ENCODE results near the gene CFAP46. TPM values are rescaled to one million over a fixed set of nuclear protein-coding genes. Genes with fewer than 3 reads are reported as not detected.

The CFAP46 gene
- total and polyA plus RNA-seq, 9 of the 15 experiments (the other 6 are each of a cell fraction or from before 2014, with no cell fraction given), result not detected

DNA sequence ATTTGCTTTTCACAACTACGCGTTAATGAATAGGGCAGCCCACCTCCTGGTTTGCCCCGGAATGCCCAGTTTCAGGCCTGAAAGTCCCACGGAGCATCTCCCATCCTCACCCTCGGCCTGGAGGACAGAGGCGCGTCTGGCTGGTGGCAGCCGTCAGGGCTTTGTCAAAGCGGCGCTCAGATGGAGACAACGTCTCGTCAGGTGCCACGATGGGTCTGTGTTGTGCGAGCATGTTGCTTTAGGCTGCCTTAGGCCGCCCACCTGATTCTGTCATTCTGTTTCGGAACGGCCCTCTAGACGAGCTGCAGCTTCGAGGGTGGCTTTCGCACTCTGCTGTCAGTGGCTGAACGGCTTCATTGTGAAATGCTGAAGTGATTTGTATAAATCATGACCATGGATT, 39.4 kb upstream of the CFAP46 start (continued):
- TF ChIP-seq U2AF1 (optimal IDR thresholded peaks at IDR 0.05; ENCODE audit: low read depth, low read length), result no peak
- no peak for TF ChIP-seq ZNF696 (CRISPR knock-in tag; conservative IDR thresholded peaks at IDR 0.05)
- no peak for TF ChIP-seq ETV5 (CRISPR knock-in tag; IDR thresholded peaks at IDR 0.05; ENCODE audit: low read depth)

GRCh38 chr10:132981173-132981555, 38.8 kb upstream of the CFAP46 start:
- no peaks in the 10 kb centered on the region for H3K9me1 ChIP-seq (ENCODE audit: control insufficient read depth, insufficient read depth, low read length)
- H3K36me3 ChIP-seq (ENCODE audit: control insufficient read depth, insufficient read depth, low read length), result no peaks in the 10 kb centered on the region
- no peaks in the 10 kb centered on the region for H3K4me1 ChIP-seq (replicated peaks in 1 of 2; ENCODE audit: control insufficient read depth in 2 of 2, insufficient read depth in 2 of 2, low read length in 2 of 2)
- no TSS peak for BruUV-seq (replicated peaks)
- no peak overlapping the region for H3K27ac ChIP-seq (ENCODE audit: extremely low read depth, low read depth, low read length)
- intact Hi-C loops (cut with micrococcal nuclease), result no loop called here
- in situ Hi-C loops (cut with MboI), result no loop called here
- no peaks in the 10 kb centered on the region for H3K9me3 ChIP-seq (replicated peaks; ENCODE audit: control insufficient read depth, insufficient read depth, low read depth, low read length)
- WGBS (ENCODE audit: insufficient coverage, low coverage, missing lambda C conversion rate), result 0% methylated on average over 9 of the region's 17 CpGs
- no peak overlapping the region for H3K4me3 ChIP-seq
- DNase-seq (ENCODE audit: extremely low read depth in 1 of 4, low spot score in 3 of 4) (no peak), FAIRE-seq (no peak), ATAC-seq (no peak)
- ChIA-PET POLR2A (interaction anchor here (0.6 kb wide), 2 partner anchors 13 to 87 kb away, joined by 3 to 4 read pairs; no protein-coding TSS in a partner anchor), CTCF (ENCODE audit: low intra/inter-chr PET ratio) (no interaction called here)
- no peaks in the 10 kb centered on the region for H3K79me2 ChIP-seq (ENCODE audit: control insufficient read depth, insufficient read depth, low read length)
- H3K27me3 ChIP-seq (ENCODE audit: control insufficient read depth in 2 of 2, insufficient read depth in 2 of 2, low read length in 2 of 2), result peaks cover 2 to 39% of the 10 kb centered on the region in 2 experiments; a peak in 3 of 5 replicates
- H2AFZ ChIP-seq (ENCODE audit: low read depth, low read length), result no peak overlapping the region
- H4K20me1 ChIP-seq (replicated peaks; ENCODE audit: control insufficient read depth, insufficient read depth, low read length), result 0 out of 2 replicates have a peak, but pooled peaks cover 4% of the 10 kb centered on the region
- H3K9ac ChIP-seq (ENCODE audit: insufficient read depth in 1 of 2, low read depth in 2 of 2, low read length in 2 of 2), result no peak overlapping the region
- no peak overlapping the region for H3K4me2 ChIP-seq (ENCODE audit: insufficient read depth, low read length)
- TF ChIP-seq, protein P1, sequence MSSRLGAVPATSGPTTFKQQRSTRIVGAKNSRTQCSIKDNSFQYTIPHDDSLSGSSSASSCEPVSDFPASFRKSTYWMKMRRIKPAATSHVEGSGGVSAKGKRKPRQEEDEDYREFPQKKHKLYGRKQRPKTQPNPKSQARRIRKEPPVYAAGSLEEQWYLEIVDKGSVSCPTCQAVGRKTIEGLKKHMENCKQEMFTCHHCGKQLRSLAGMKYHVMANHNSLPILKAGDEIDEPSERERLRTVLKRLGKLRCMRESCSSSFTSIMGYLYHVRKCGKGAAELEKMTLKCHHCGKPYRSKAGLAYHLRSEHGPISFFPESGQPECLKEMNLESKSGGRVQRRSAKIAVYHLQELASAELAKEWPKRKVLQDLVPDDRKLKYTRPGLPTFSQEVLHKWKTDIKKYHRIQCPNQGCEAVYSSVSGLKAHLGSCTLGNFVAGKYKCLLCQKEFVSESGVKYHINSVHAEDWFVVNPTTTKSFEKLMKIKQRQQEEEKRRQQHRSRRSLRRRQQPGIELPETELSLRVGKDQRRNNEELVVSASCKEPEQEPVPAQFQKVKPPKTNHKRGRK (tag; IDR thresholded peaks at IDR 0.05), result no peak
- TF ChIP-seq ZNF785 (CRISPR knock-in tag; IDR thresholded peaks at IDR 0.05) (no peak), HOXB6 (CRISPR knock-in tag; IDR thresholded peaks at IDR 0.05; ENCODE audit: borderline replicate concordance) (no peak), ZNF174 (CRISPR knock-in tag; IDR thresholded peaks at IDR 0.05) (no peak), ATF4 (CRISPR knock-in tag; IDR thresholded peaks at IDR 0.05) (no peak), BRF1 (IDR thresholded peaks at IDR 0.05; ENCODE audit: borderline replicate concordance, extremely low read depth, insufficient read length) (no peak), DIDO1 (tag; IDR thresholded peaks at IDR 0.05; ENCODE audit: low read depth) (no peak), FOXJ2 (tag; IDR thresholded peaks at IDR 0.05) (no peak), TFAP4 (CRISPR knock-in tag; IDR thresholded peaks at IDR 0.05; ENCODE audit: borderline replicate concordance) (no peak), POLR2H (tag; IDR thresholded peaks at IDR 0.05; ENCODE audit: low read depth) (no peak)
- TF ChIP-seq, protein P2, sequence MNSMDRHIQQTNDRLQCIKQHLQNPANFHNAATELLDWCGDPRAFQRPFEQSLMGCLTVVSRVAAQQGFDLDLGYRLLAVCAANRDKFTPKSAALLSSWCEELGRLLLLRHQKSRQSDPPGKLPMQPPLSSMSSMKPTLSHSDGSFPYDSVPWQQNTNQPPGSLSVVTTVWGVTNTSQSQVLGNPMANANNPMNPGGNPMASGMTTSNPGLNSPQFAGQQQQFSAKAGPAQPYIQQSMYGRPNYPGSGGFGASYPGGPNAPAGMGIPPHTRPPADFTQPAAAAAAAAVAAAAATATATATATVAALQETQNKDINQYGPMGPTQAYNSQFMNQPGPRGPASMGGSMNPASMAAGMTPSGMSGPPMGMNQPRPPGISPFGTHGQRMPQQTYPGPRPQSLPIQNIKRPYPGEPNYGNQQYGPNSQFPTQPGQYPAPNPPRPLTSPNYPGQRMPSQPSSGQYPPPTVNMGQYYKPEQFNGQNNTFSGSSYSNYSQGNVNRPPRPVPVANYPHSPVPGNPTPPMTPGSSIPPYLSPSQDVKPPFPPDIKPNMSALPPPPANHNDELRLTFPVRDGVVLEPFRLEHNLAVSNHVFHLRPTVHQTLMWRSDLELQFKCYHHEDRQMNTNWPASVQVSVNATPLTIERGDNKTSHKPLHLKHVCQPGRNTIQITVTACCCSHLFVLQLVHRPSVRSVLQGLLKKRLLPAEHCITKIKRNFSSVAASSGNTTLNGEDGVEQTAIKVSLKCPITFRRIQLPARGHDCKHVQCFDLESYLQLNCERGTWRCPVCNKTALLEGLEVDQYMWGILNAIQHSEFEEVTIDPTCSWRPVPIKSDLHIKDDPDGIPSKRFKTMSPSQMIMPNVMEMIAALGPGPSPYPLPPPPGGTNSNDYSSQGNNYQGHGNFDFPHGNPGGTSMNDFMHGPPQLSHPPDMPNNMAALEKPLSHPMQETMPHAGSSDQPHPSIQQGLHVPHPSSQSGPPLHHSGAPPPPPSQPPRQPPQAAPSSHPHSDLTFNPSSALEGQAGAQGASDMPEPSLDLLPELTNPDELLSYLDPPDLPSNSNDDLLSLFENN (IDR thresholded peaks at IDR 0.05; ENCODE audit: low read depth in 2 of 2, low read length in 2 of 2), result no peak
